ENCODE measurements around the gene IPPK. TPM values are rescaled to one million over a fixed set of nuclear protein-coding genes. Genes with fewer than 3 reads are reported as not detected.

The IPPK gene
- total RNA-seq, 3 donors from 2014 or later, result 5.8 to 22.8 (median 12.1) TPM

- Histone ChIP-seq H3K27me3 (no peaks in the 10 kb centered on the region), H3K36me3 (peaks cover 10% of the 10 kb centered on the region), H3K4me3 (no peak overlapping the region), H3K4me1 (no peaks in the 10 kb centered on the region), H3K27ac (peak overlapping the region in 1 of 2 donors; percentile 41), H3K9me3 (no peaks in the 10 kb centered on the region)
- intact Hi-C loops (cut with DNase I; ENCODE audit: low total_unique reads), result no loop called here
- TF ChIP-seq POLR2A (IDR thresholded peaks at IDR 0.05) (no peak), POLR2AphosphoS5 (IDR thresholded peaks at IDR 0.05) (no peak)
- DNase-seq (ENCODE audit: low spot score in 2 of 2), result peak in 1 of 2 donors; percentile 24
Observed at GRCh38 chr9:92650296-92650695, 19.6 kb downstream of the IPPK start.

GRCh38 chr9:92649007-92649406 is 20.9 kb downstream of the IPPK start:
- Histone ChIP-seq H3K27me3 (no peaks in the 10 kb centered on the region), H3K4me1 (no peaks in the 10 kb centered on the region), H3K27ac (no peak overlapping the region), H3K9me3 (no peaks in the 10 kb centered on the region), H3K4me3 (no peak overlapping the region), H3K36me3 (peaks cover 10% of the 10 kb centered on the region)
- TF ChIP-seq POLR2A (IDR thresholded peaks at IDR 0.05) (no peak), POLR2AphosphoS5 (IDR thresholded peaks at IDR 0.05) (no peak), CTCF (IDR thresholded peaks at IDR 0.05) (no peak)
- peak in 1 of 2 donors; percentile 30 for DNase-seq (ENCODE audit: low spot score in 2 of 2)
- intact Hi-C loops (cut with DNase I; ENCODE audit: low total_unique reads), result no loop called here

- Histone ChIP-seq H3K27ac (no peak overlapping the region), H3K4me3 (no peak overlapping the region), H3K36me3 (peaks cover 10% of the 10 kb centered on the region), H3K9me3 (no peaks in the 10 kb centered on the region), H3K4me1 (no peaks in the 10 kb centered on the region), H3K27me3 (no peaks in the 10 kb centered on the region)
- TF ChIP-seq CTCF (IDR thresholded peaks at IDR 0.05) (no peak), POLR2A (IDR thresholded peaks at IDR 0.05) (no peak), POLR2AphosphoS5 (IDR thresholded peaks at IDR 0.05) (no peak)
- no peak for DNase-seq (ENCODE audit: low spot score in 2 of 2)
- intact Hi-C loops (cut with DNase I; ENCODE audit: low total_unique reads), result no loop called here
Observed at GRCh38 chr9:92648474-92648971, 21.4 kb downstream of the IPPK start.

- H3K4me1 ChIP-seq, result no peaks in the 10 kb centered on the region
- H3K36me3 ChIP-seq, result peaks cover 10% of the 10 kb centered on the region
- no peaks in the 10 kb centered on the region for H3K9me3 ChIP-seq
- DNase-seq (ENCODE audit: low spot score in 2 of 2), result peak in 1 of 2 donors; percentile 40
- intact Hi-C loops (cut with DNase I; ENCODE audit: low total_unique reads), result no loop called here
- no peaks in the 10 kb centered on the region for H3K27me3 ChIP-seq
- H3K27ac ChIP-seq, result no peak overlapping the region
- no peak for TF ChIP-seq POLR2AphosphoS5 (IDR thresholded peaks at IDR 0.05)
- no peak for TF ChIP-seq POLR2A (IDR thresholded peaks at IDR 0.05)
- TF ChIP-seq CTCF (IDR thresholded peaks at IDR 0.05), result no peak
- H3K4me3 ChIP-seq, result no peak overlapping the region
Observed at GRCh38 chr9:92647671-92648473, 22.1 kb downstream of the IPPK start.

GRCh38 chr9:92645041-92645440 is 24.9 kb downstream of the IPPK start:
- H3K4me3 ChIP-seq, result no peak overlapping the region
- H3K36me3 ChIP-seq, result peaks cover 10% of the 10 kb centered on the region
- H3K9me3 ChIP-seq, result no peaks in the 10 kb centered on the region
- no peaks in the 10 kb centered on the region for H3K4me1 ChIP-seq
- intact Hi-C loops (cut with DNase I; ENCODE audit: low total_unique reads), result no loop called here
- no peak for DNase-seq (ENCODE audit: low spot score in 2 of 2)
- no peaks in the 10 kb centered on the region for H3K27me3 ChIP-seq
- H3K27ac ChIP-seq, result no peak overlapping the region
- TF ChIP-seq CTCF (IDR thresholded peaks at IDR 0.05) (no peak), POLR2AphosphoS5 (IDR thresholded peaks at IDR 0.05) (no peak), POLR2A (IDR thresholded peaks at IDR 0.05) (no peak)
